Astrocyte of the cerebellum (primary cell): ENCODE measurements around the gene NEMP2.

Experiments
- DNase-seq: peaks from one replicate; pipeline ENCODE4 v3.0.0-alpha.2; 2011; ENCODE audit warnings: low read depth
- H3K4me3 ChIP-seq: 2 replicates; pipeline ENCODE4 v1.5.1; 2011; ENCODE audit warnings: mild to moderate bottlenecking, low read depth, low read length, moderate library complexity
- CTCF ChIP-seq: IDR thresholded peaks from 2 replicates; pipeline ENCODE4 v1.5.1; 2012; ENCODE audit warnings: low read length, low read depth, moderate library complexity, mild to moderate bottlenecking; ENCODE audit errors: missing control alignments
- in situ Hi-C: cut with HindIII; loops from 2 replicates; pipeline ENCODE4 v1.10.0; 2017; ENCODE audit warnings: low sequenced_read_pairs

NEMP2 gene

GRCh38 chr2:190459881-190460280 lies 74.6 kb downstream of the NEMP2 start:
- TF ChIP-seq CTCF = no peak
- no peak overlapping the region for H3K4me3 ChIP-seq
- in situ Hi-C loops = no loop called here
- DNase-seq = no peak

- H3K4me3 ChIP-seq = no peak overlapping the region
- no peak for DNase-seq
- in situ Hi-C loops = no loop called here
- no peak for TF ChIP-seq CTCF
These were observed 76.0 kb downstream of the NEMP2 start for GRCh38 chr2:190458352-190459107.

- no peak for DNase-seq
- no peak for TF ChIP-seq CTCF
- no peak overlapping the region for H3K4me3 ChIP-seq
- in situ Hi-C loops = no loop called here
These were observed 77.3 kb downstream of the NEMP2 start for GRCh38 chr2:190457256-190457655.

- TF ChIP-seq CTCF = no peak
- in situ Hi-C loops = no loop called here
- no peak for DNase-seq
- no peak overlapping the region for H3K4me3 ChIP-seq
These were observed 77.7 kb downstream of the NEMP2 start for GRCh38 chr2:190456833-190457232.

- no peak for TF ChIP-seq CTCF
- no peak for DNase-seq
- H3K4me3 ChIP-seq = no peak overlapping the region
- in situ Hi-C loops = no loop called here
These were observed 79.0 kb downstream of the NEMP2 start for GRCh38 chr2:190455358-190456095.

GRCh38 chr2:190454795-190455194 lies 79.7 kb downstream of the NEMP2 start:
- no peak overlapping the region for H3K4me3 ChIP-seq
- in situ Hi-C loops = no loop called here
- no peak for TF ChIP-seq CTCF

More at GRCh38 chr2:190454795-190455194, 79.7 kb downstream of the NEMP2 start:
- no peak for DNase-seq
